HEK293T (cell line): Measurements from ENCODE around the gene CTF1.

Experiments
- CTBP1 ChIP-seq: fragments of 450-650 bp; IDR thresholded peaks from 2 replicates; pipeline ENCODE4 v1.6.1; 2016; ENCODE audit warnings: borderline replicate concordance
- FOXK2 ChIP-seq: fragments of 450-650 bp; IDR thresholded peaks from 2 replicates; pipeline ENCODE4 v1.6.1; 2016; ENCODE audit warnings: mild to moderate bottlenecking
- NFRKB ChIP-seq: fragments of 450-650 bp; IDR thresholded peaks from 2 replicates; pipeline ENCODE4 v1.6.1; 2016; ENCODE audit warnings: mild to moderate bottlenecking, moderate library complexity

- TF ChIP-seq CTBP1 (no peak), NFRKB (no peak), FOXK2 (no peak)
Measured at GRCh38 chr16:30925995-30926811, 29.8 kb downstream of the CTF1 start.
